Adrenal gland (tissue), 5 donors: Measurements from ENCODE around the gene DENND2A.

Experiments
- CTCF ChIP-seq, 6 experiments: fragments of 450-650 bp in 4 of 6; fragments of 200-600 bp in 2 of 6; sonication (generic) in 1 of 6; IDR thresholded peaks; 1 replicate in 5 of 6; 2 replicates in 1 of 6; pipeline versions ENCODE4 v1.5.1 to v1.8.0; 2016 to 2021; ENCODE audit warnings: antibody characterized with exemption in 6 of 6, mild to moderate bottlenecking in 2 of 6, moderate library complexity in 1 of 6
- POLR2A ChIP-seq, 2 donors: fragments of 450-650 bp; IDR thresholded peaks; one replicate each; pipeline ENCODE4 v1.6.1; 2017; ENCODE audit warnings: antibody characterized with exemption in 2 of 2, mild to moderate bottlenecking in 2 of 2, moderate library complexity in 1 of 2
- donor health status: DM: no; HTN: no; CAD: no.

- TF ChIP-seq CTCF (IDR thresholded peaks at IDR 0.05) (no peak), POLR2A (IDR thresholded peaks at IDR 0.05) (no peak)
Measured at GRCh38 chr7:140540136-140540777, 100.4 kb downstream of the DENND2A start.
